Thoracic aorta (tissue), 2 donors: ENCODE data around the gene TSC22D3. TPM values are rescaled to one million over a fixed set of nuclear protein-coding genes. Genes with fewer than 3 reads are reported as not detected.

ENCODE experiments used
- ATAC-seq: fragments of 150-250 bp; one replicate; pipeline ENCODE4 v1.8.0; 2017; ENCODE audit warnings: low read depth; ENCODE audit not compliant: insufficient number of reproducible peaks, low FRiP score
- DNase-seq: peaks from one replicate; pipeline ENCODE4 v3.0.0-alpha.2; 2020; ENCODE audit warnings: low spot score
- H3K27ac ChIP-seq, 2 donors: fragments of 200-600 bp; sonication (generic); 1 replicate in 1 of 2; 2 replicates in 1 of 2; pipeline ENCODE4 v1.5.1; 2016; ENCODE audit warnings: mild to moderate bottlenecking in 2 of 2, moderate library complexity in 2 of 2
- H3K27me3 ChIP-seq: fragments of 200-600 bp; sonication (generic); replicated peaks from 2 replicates; pipeline ENCODE4 v1.6.0; 2016; ENCODE audit warnings: mild to moderate bottlenecking; ENCODE audit not compliant: insufficient read depth
- H3K36me3 ChIP-seq: fragments of 200-600 bp; sonication (generic); one replicate; pipeline ENCODE4 v1.5.1; 2016
- H3K4me1 ChIP-seq, 2 donors: fragments of 200-600 bp; sonication (generic); 1 replicate in 1 of 2; 2 replicates in 1 of 2; pipeline versions ENCODE4 v1.5.1 to v1.6.0; 2016; ENCODE audit warnings: low read depth in 2 of 2, mild to moderate bottlenecking in 1 of 2; ENCODE audit not compliant: control insufficient read depth in 1 of 2
- H3K4me3 ChIP-seq: fragments of 200-600 bp; sonication (generic); 2 replicates; pipeline ENCODE4 v1.5.1; 2016; ENCODE audit warnings: mild to moderate bottlenecking
- H3K9me3 ChIP-seq: fragments of 200-600 bp; sonication (generic); 2 replicates; pipeline ENCODE4 v1.5.1; 2016
- CTCF ChIP-seq: fragments of 200-600 bp; sonication (generic); IDR thresholded peaks from one replicate; pipeline ENCODE4 v1.5.1; 2019; ENCODE audit warnings: antibody characterized with exemption
- total RNA-seq, 2 donors: library from RNA; depleted of rRNA; stranded (reverse); fragments of >200 nt; gene quantifications; one replicate each; pipeline versions ENCODE4 v1.1.0 to v1.2.3, GENCODE V29; 2016

The TSC22D3 gene
- total RNA-seq, 2 donors from 2014 or later: 326 to 551 TPM

- Histone ChIP-seq H3K36me3 (no peaks in the 10 kb centered on the region), H3K27ac (no peak overlapping the region), H3K4me3 (no peak overlapping the region), H3K9me3 (no peaks in the 10 kb centered on the region), H3K27me3 (no peaks in the 10 kb centered on the region), H3K4me1 (peaks cover 0 to 5% of the 10 kb centered on the region in 2 donors)
- TF ChIP-seq CTCF: no peak
- DNase-seq (no peak), ATAC-seq (no peak)
These were observed 5.8 kb downstream of the TSC22D3 start for GRCh38 chrX:107769581-107770317.

GRCh38 chrX:107768051-107768450 is 7.5 kb downstream of the TSC22D3 start:
- no peaks in the 10 kb centered on the region for H3K27me3 ChIP-seq
- ATAC-seq (no peak), DNase-seq (no peak)
- no peaks in the 10 kb centered on the region for H3K4me1 ChIP-seq
- H3K9me3 ChIP-seq: no peaks in the 10 kb centered on the region
- no peak for TF ChIP-seq CTCF
- H3K36me3 ChIP-seq: no peaks in the 10 kb centered on the region
- no peak overlapping the region for H3K4me3 ChIP-seq
- no peak overlapping the region for H3K27ac ChIP-seq

- Histone ChIP-seq H3K27me3 (no peaks in the 10 kb centered on the region), H3K4me3 (no peak overlapping the region), H3K4me1 (no peaks in the 10 kb centered on the region), H3K27ac (peak overlapping the region in 1 of 2 donors; percentile 30), H3K9me3 (no peaks in the 10 kb centered on the region), H3K36me3 (no peaks in the 10 kb centered on the region)
- DNase-seq (no peak), ATAC-seq (no peak)
- no peak for TF ChIP-seq CTCF
These were observed 9.0 kb downstream of the TSC22D3 start for GRCh38 chrX:107766470-107767150.

GRCh38 chrX:107764845-107765608 is 10.6 kb downstream of the TSC22D3 start:
- no peaks in the 10 kb centered on the region for H3K36me3 ChIP-seq
- H3K9me3 ChIP-seq: no peaks in the 10 kb centered on the region
- H3K27ac ChIP-seq: no peak overlapping the region
- ATAC-seq: no peak
- no peak for TF ChIP-seq CTCF
- DNase-seq: no peak
- H3K4me1 ChIP-seq: peaks cover 0 to 4% of the 10 kb centered on the region in 2 donors
- H3K4me3 ChIP-seq: no peak overlapping the region
- H3K27me3 ChIP-seq: no peaks in the 10 kb centered on the region

- no peak for DNase-seq
- ATAC-seq: no peak
- no peak overlapping the region for H3K27ac ChIP-seq
- H3K27me3 ChIP-seq: no peaks in the 10 kb centered on the region
- no peaks in the 10 kb centered on the region for H3K36me3 ChIP-seq
- peaks cover 0 to 11% of the 10 kb centered on the region in 2 donors for H3K4me1 ChIP-seq
- H3K9me3 ChIP-seq: no peaks in the 10 kb centered on the region
- no peak overlapping the region for H3K4me3 ChIP-seq
- no peak for TF ChIP-seq CTCF
These were observed 11.9 kb downstream of the TSC22D3 start for GRCh38 chrX:107763647-107764046.
